Astrocyte of the spinal cord (primary cell): ENCODE data around the gene PRKCH.

Experiments
- DNase-seq: peaks from one replicate; pipeline ENCODE4 v3.0.0; 2011; ENCODE audit warnings: low read depth, low spot score
- H3K4me3 ChIP-seq: 2 replicates; pipeline ENCODE4 v1.5.1; 2011; ENCODE audit warnings: low read depth, mild to moderate bottlenecking, low read length, moderate library complexity
- CTCF ChIP-seq: IDR thresholded peaks from 2 replicates; pipeline ENCODE4 v1.5.1; 2012; ENCODE audit warnings: low read depth, mild to moderate bottlenecking, low read length, inconsistent platforms
- in situ Hi-C: cut with HindIII; loops from 2 replicates; pipeline ENCODE4 v1.10.0; 2017; ENCODE audit warnings: low sequenced_read_pairs

Gene PRKCH

DNA sequence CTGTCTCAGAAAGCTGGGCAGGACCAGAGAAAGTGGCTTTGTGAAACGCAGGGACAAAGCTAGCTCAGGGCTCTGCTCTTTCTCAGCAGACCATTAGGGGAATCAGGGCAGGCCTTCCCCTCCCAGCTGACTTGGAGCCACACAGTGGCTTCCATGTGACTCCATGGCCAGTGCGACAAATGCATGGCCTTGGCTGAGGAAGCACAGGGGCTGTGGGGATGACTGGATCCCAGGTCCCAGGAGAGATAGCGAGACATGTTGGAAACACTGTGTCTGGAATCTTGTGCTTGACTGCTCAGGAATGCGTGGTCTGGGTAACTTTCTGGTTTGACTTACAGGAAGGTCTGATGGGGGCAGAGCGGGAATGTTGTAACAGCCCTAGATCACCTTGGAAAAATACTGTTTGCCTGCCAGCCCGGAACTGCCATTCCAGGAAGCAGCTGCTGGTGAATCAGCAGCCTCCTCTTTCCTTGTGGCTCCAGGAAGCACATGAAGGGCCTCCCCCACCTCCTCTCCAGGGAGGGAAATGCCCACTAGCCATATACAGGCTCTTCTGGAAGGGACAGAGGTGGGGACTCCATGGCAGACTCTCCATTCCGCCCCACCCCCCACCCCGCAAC is 240.4 kb downstream of the PRKCH start:
- DNase-seq: peak; percentile 97
- in situ Hi-C loops: no loop called here
- TF ChIP-seq CTCF: no peak
- H3K4me3 ChIP-seq: no peak overlapping the region

DNA sequence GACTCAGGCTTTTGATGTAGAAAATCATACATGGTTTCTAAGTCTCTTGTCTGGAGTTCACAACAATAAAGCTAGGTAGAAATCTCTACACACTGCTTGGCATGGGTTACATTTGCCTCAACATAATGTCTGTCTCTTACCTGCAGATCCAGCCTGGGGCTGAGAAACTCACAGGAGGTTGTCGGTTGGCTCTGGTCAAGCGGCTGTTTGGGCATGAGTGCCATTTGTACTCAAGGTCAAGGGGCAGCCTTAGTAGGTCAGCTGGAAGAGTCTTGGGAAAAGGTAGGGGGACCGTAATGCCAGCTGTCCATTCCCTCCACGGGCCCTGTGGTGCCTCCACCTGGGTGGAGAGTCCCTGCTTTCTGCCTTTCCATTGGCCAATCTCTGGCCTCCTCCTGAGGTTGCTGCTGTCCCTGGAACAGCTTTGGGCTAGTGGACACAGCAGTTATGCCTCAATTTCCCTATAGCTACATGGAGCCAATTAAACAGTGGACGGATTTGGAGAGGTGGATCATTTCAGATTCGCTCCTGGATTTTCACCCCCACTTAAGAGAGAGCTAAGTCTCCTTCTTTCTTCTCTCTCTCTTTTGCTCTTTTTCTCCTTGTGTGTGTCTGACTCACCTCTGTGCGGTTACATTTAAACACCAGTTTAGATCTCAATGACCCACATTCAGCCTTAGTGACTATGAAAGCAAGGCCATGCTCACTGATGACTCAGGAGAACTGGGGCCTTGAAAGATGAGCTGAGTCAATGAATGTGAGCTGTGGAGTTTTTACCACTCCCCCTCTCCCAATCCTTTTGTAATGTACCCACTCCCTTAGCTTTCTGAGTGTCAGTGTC is 241.2 kb downstream of the PRKCH start:
- in situ Hi-C loops: no loop called here
- no peak for TF ChIP-seq CTCF
- peak; percentile 99 for DNase-seq
- no peak overlapping the region for H3K4me3 ChIP-seq

GRCh38 chr14:61563162-61563511 is 241.8 kb downstream of the PRKCH start:
- in situ Hi-C loops: no loop called here
- H3K4me3 ChIP-seq: no peak overlapping the region
- no peak for TF ChIP-seq CTCF
- no peak for DNase-seq

- no peak for DNase-seq
- in situ Hi-C loops: no loop called here
- TF ChIP-seq CTCF: no peak
- no peak overlapping the region for H3K4me3 ChIP-seq
Measured at GRCh38 chr14:61563880-61564617, 242.7 kb downstream of the PRKCH start.

DNA sequence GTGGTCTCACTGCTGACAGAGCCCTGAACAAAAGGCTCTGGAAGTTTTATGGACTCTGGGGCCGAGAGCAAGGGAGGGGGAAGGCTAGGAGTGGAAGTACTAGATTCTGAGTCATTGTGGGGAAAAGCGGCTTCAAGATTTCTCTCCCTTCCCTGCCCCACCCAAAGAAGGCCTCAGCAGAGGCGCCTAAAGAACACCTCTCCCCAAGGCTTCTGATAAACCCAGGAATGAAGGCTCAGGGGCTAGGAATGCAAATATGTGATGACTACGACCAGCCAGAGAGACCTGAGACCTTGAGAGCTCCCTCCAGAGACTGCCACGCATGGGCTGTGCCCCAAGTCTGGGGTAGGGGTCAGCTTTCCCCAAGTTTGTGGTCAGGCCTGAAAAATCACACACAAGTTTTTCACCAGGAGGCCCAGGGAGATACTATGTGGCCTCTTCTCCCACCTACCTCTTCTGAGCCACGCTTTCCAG is 243.3 kb downstream of the PRKCH start:
- TF ChIP-seq CTCF: no peak
- in situ Hi-C loops: no loop called here
- H3K4me3 ChIP-seq: no peak overlapping the region
- DNase-seq: peak; percentile 96

DNA sequence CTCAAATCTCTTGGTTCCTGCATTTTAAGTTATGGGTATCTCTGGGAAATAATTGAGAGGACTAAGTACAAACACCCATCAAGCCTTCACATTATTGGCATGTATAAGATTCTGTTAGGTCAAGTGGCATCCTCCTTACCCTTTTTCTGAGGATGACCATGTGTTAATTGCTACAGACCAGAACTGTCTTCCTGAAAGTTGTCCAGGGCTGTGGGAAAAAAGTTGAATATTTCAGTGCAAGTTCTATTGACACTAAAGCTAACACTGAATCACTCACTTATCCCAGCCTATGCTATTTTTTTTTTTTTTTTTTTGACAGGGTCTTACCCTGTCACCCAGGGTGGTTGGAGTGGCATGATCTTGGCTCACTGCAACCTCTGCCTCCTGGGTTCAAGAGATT is 243.8 kb downstream of the PRKCH start:
- TF ChIP-seq CTCF: no peak
- no peak overlapping the region for H3K4me3 ChIP-seq
- in situ Hi-C loops: no loop called here
- DNase-seq: no peak
